PC-9 (cell line): ENCODE results near the gene GABARAPL1. TPM values are rescaled to one million over a fixed set of nuclear protein-coding genes. Genes with fewer than 3 reads are reported as not detected.

Experiments used
- BruUV-seq: library from RNA; stranded (reverse); fragments of 400-500 nt; replicated peaks from 2 replicates; lab custom pipeline; 2021; lab: Mats Ljungman, UMichigan
- CTCF ChIA-PET: fragments of 300-600 bp; sonication (Branson Sonifier 250); formaldehyde crosslinking; loops from one replicate; lab custom pipeline; 2022; ENCODE audit warnings: antibody characterized with exemption; lab: Charles Lee
- POLR2A ChIA-PET: fragments of 300-600 bp; sonication (Branson Sonifier 250); formaldehyde crosslinking; loops from one replicate; lab custom pipeline; 2022; ENCODE audit warnings: antibody characterized with exemption; ENCODE audit not compliant: unreplicated experiment; lab: Charles Lee
- DNase-seq, 2 experiments: peaks; one replicate each; pipeline versions ENCODE4 v3.0.0 to v3.0.0-alpha.2; 2015 to 2022; ENCODE audit warnings: mixed read lengths in 1 of 2
- H2AFZ ChIP-seq: fragments of 200-600 bp; sonication (generic); 2 replicates; pipeline ENCODE4 v1.8.1; 2017; ENCODE audit warnings: antibody characterized with exemption
- H3F3A ChIP-seq: fragments of 200-600 bp; sonication (generic); 2 replicates; pipeline ENCODE4 v1.8.1; 2017; ENCODE audit warnings: antibody characterized with exemption, mild to moderate bottlenecking, low read depth; ENCODE audit not compliant: insufficient read depth
- H3K27ac ChIP-seq: fragments of 200-600 bp; sonication (generic); 2 replicates; pipeline ENCODE4 v1.6.1; 2016; ENCODE audit warnings: mixed run types
- H3K27me3 ChIP-seq: fragments of 200-600 bp; sonication (generic); 2 replicates; pipeline ENCODE4 v1.6.1; 2016; ENCODE audit warnings: low read depth, mixed run types; ENCODE audit not compliant: insufficient read depth
- H3K36me3 ChIP-seq: fragments of 200-600 bp; sonication (generic); 2 replicates; pipeline ENCODE4 v1.6.1; 2016; ENCODE audit warnings: low read depth, mixed run types
- H3K4me1 ChIP-seq: fragments of 200-600 bp; sonication (generic); replicated peaks from 2 replicates; pipeline ENCODE4 v1.6.1; 2016; ENCODE audit warnings: mixed run types; ENCODE audit not compliant: insufficient read depth
- H3K4me2 ChIP-seq: fragments of 200-600 bp; sonication (generic); 2 replicates; pipeline ENCODE4 v1.6.1; 2017; ENCODE audit warnings: mixed run types
- H3K4me3 ChIP-seq: fragments of 200-600 bp; sonication (generic); 2 replicates; pipeline ENCODE4 v1.6.1; 2016; ENCODE audit warnings: mixed run types
- H3K79me2 ChIP-seq: fragments of 200-600 bp; sonication (generic); 2 replicates; pipeline ENCODE4 v1.6.1; 2017; ENCODE audit warnings: low read depth, mixed run types
- H3K9me2 ChIP-seq: fragments of 200-600 bp; sonication (generic); 2 replicates; pipeline ENCODE4 v1.8.1; 2017; ENCODE audit warnings: mild to moderate bottlenecking; ENCODE audit not compliant: insufficient read depth
- H3K9me3 ChIP-seq: fragments of 200-600 bp; sonication (generic); 2 replicates; pipeline ENCODE4 v1.8.1; 2016; ENCODE audit warnings: low read depth; ENCODE audit not compliant: insufficient read depth
- H4K20me1 ChIP-seq: fragments of 200-600 bp; sonication (generic); 2 replicates; pipeline ENCODE4 v1.8.1; 2017; ENCODE audit not compliant: insufficient read depth
- EZH2 ChIP-seq: fragments of 200-600 bp; sonication (generic); IDR thresholded peaks from 2 replicates; pipeline ENCODE4 v1.8.0; 2017; ENCODE audit warnings: antibody characterized with exemption, low read depth
- intact Hi-C: fragments of 100-400 bp; cut with micrococcal nuclease; formaldehyde crosslinking; loops from one replicate; pipeline ENCODE4 v1.10.0; 2022; ENCODE audit not compliant: unreplicated experiment
- total RNA-seq: library from RNA; stranded (reverse); gene quantifications from 2 replicates; pipeline ENCODE4 v1.2.3, GENCODE V29; 2021
- TF ChIP-seq, protein P1 (sequence below): fragments of 200-600 bp; sonication (generic); conservative IDR thresholded peaks from 2 replicates; pipeline ENCODE4 v1.6.1; 2017; ENCODE audit warnings: mixed run types, antibody characterized with exemption, mild to moderate bottlenecking, moderate library complexity

GABARAPL1 gene
- total RNA-seq, 1 experiment from 2014 or later, result 85.6 TPM

DNA sequence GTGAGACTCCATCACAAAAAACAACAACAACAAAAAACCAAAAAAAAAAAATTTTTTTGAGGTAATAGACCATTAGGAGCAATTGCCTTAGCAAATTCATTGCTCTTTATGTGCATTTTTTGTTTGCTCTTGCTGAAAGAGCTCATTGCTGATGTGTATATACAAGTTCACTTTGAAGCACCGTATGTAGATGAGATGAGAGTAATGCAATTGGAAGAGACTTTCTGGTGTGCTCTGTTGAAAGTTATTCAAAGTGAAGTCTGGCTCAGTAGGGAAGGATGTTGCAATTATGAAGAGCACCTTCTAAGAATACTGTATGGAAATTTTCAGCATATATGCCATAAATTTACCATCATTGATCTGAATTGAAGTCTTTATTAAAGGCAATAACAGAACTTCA lies 48.2 kb downstream of the GABARAPL1 start:
- no peak overlapping the region for H3K4me3 ChIP-seq
- no peak for DNase-seq
- BruUV-seq, result no TSS peak
- H3K4me2 ChIP-seq, result no peak overlapping the region
- TF ChIP-seq, protein P1, sequence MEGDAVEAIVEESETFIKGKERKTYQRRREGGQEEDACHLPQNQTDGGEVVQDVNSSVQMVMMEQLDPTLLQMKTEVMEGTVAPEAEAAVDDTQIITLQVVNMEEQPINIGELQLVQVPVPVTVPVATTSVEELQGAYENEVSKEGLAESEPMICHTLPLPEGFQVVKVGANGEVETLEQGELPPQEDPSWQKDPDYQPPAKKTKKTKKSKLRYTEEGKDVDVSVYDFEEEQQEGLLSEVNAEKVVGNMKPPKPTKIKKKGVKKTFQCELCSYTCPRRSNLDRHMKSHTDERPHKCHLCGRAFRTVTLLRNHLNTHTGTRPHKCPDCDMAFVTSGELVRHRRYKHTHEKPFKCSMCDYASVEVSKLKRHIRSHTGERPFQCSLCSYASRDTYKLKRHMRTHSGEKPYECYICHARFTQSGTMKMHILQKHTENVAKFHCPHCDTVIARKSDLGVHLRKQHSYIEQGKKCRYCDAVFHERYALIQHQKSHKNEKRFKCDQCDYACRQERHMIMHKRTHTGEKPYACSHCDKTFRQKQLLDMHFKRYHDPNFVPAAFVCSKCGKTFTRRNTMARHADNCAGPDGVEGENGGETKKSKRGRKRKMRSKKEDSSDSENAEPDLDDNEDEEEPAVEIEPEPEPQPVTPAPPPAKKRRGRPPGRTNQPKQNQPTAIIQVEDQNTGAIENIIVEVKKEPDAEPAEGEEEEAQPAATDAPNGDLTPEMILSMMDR, result no peak
- no peak for TF ChIP-seq EZH2
- H2AFZ ChIP-seq, result no peak overlapping the region
- no peaks in the 10 kb centered on the region for H4K20me1 ChIP-seq
- no peaks in the 10 kb centered on the region for H3K36me3 ChIP-seq
- H3K79me2 ChIP-seq, result no peaks in the 10 kb centered on the region
- no peak overlapping the region for H3K27ac ChIP-seq
- H3K9me3 ChIP-seq, result no peaks in the 10 kb centered on the region
- H3K4me1 ChIP-seq, result no peaks in the 10 kb centered on the region
- H3K9me2 ChIP-seq, result no peaks in the 10 kb centered on the region
- H3K27me3 ChIP-seq, result no peaks in the 10 kb centered on the region
- ChIA-PET POLR2A (no interaction called here), CTCF (no interaction called here)
- intact Hi-C loops, result no loop called here
- H3F3A ChIP-seq, result no peaks in the 10 kb centered on the region

- no peak overlapping the region for H3K27ac ChIP-seq
- H2AFZ ChIP-seq, result no peak overlapping the region
- no peaks in the 10 kb centered on the region; the same call in 1 of the 2 replicates for H3K9me2 ChIP-seq
- BruUV-seq, result no TSS peak
- intact Hi-C loops, result no loop called here
- no peaks in the 10 kb centered on the region for H3K27me3 ChIP-seq
- no peaks in the 10 kb centered on the region for H3F3A ChIP-seq
- H3K9me3 ChIP-seq, result no peaks in the 10 kb centered on the region
- no peaks in the 10 kb centered on the region for H3K36me3 ChIP-seq
- H3K4me1 ChIP-seq, result no peaks in the 10 kb centered on the region
- no peak overlapping the region for H3K4me2 ChIP-seq
- no peak overlapping the region for H3K4me3 ChIP-seq
- ChIA-PET POLR2A (no interaction called here), CTCF (no interaction called here)
- TF ChIP-seq, protein P1, result no peak
- TF ChIP-seq EZH2, result no peak
- no peaks in the 10 kb centered on the region for H4K20me1 ChIP-seq
- H3K79me2 ChIP-seq, result no peaks in the 10 kb centered on the region
- no peak for DNase-seq
These were observed 55.4 kb downstream of the GABARAPL1 start for GRCh38 chr12:10268037-10268436.

- no peak for DNase-seq
- H4K20me1 ChIP-seq, result no peaks in the 10 kb centered on the region
- no peak overlapping the region for H2AFZ ChIP-seq
- H3K79me2 ChIP-seq, result no peaks in the 10 kb centered on the region
- TF ChIP-seq, protein P1, result no peak
- TF ChIP-seq EZH2, result no peak
- BruUV-seq, result no TSS peak
- H3K9me3 ChIP-seq, result no peaks in the 10 kb centered on the region
- ChIA-PET CTCF (no interaction called here), POLR2A (no interaction called here)
- intact Hi-C loops, result no loop called here
- no peaks in the 10 kb centered on the region for H3F3A ChIP-seq
- H3K4me2 ChIP-seq, result no peak overlapping the region
- H3K27ac ChIP-seq, result no peak overlapping the region
- no peak overlapping the region for H3K4me3 ChIP-seq
- no peaks in the 10 kb centered on the region for H3K36me3 ChIP-seq
- H3K9me2 ChIP-seq, result no peaks in the 10 kb centered on the region
- 0 out of 2 replicates have a peak, but pooled peaks cover 3% of the 10 kb centered on the region for H3K4me1 ChIP-seq
- no peaks in the 10 kb centered on the region for H3K27me3 ChIP-seq
These were observed 59.8 kb downstream of the GABARAPL1 start for GRCh38 chr12:10272467-10272866.

Other genes with a start within 250 kb of the GABARAPL1 start
- 0.55 and 1.0 TPM in 2 replicates for gene CLEC12A, start 241.5 kb upstream of the GABARAPL1 start, total RNA-seq
- gene CLEC1B, start 213.8 kb upstream of the GABARAPL1 start, total RNA-seq, result not detected in 2 replicates
- not detected in 2 replicates for gene CLEC12B, start 202.2 kb upstream of the GABARAPL1 start, total RNA-seq
- not detected in 2 replicates for gene CLEC9A, start 182.2 kb upstream of the GABARAPL1 start, total RNA-seq
- gene CLEC1A, start 113.9 kb upstream of the GABARAPL1 start, total RNA-seq, result 0.23 TPM in 1 of 2 replicates, not detected in the other
- gene CLEC7A, start 82.7 kb upstream of the GABARAPL1 start, total RNA-seq, result 5.1 and 6.1 TPM in 2 replicates
- gene OLR1, start 40.7 kb upstream of the GABARAPL1 start, total RNA-seq, result 20.2 and 22.4 TPM in 2 replicates
- 2.6 and 4.2 TPM in 2 replicates for gene TMEM52B, start 33.8 kb upstream of the GABARAPL1 start, total RNA-seq
- gene KLRD1, start 95.0 kb downstream of the GABARAPL1 start, total RNA-seq, result 0.68 and 1.2 TPM in 2 replicates
- gene KLRK1, start 177.2 kb downstream of the GABARAPL1 start, total RNA-seq, result not detected in 2 replicates
- not detected in 2 replicates for gene KLRC4, start 196.9 kb downstream of the GABARAPL1 start, total RNA-seq
- not detected in 2 replicates for gene KLRC3, start 207.7 kb downstream of the GABARAPL1 start, total RNA-seq
- gene KLRC2, start 223.1 kb downstream of the GABARAPL1 start, total RNA-seq, result not detected in 2 replicates
- gene KLRC1, start 240.5 kb downstream of the GABARAPL1 start, total RNA-seq, result not detected in 2 replicates